Activated T-cell treated with anti-CD3 and anti-CD28 coated beads, Interleukin-2, amount 50 U/mL, for 4 hours (primary cell): Measurements from ENCODE around the gene ID3. TPM values are rescaled to one million over a fixed set of nuclear protein-coding genes. Genes with fewer than 3 reads are reported as not detected.

Experiments
- ATAC-seq, 2 donors: fragments of 200-7000 bp; cut with Tn5 transposase; one replicate each; pipeline ENCODE4 v1.10.0; 2021
- DNase-seq: peaks from one replicate; pipeline ENCODE4 v3.0.0-alpha.2; 2020
- H3K27me3 Mint-ChIP-seq: one replicate; pipeline ENCODE4 v1.8.0; 2021; ENCODE audit warnings: low read depth, mixed read lengths
- H3K36me3 Mint-ChIP-seq: one replicate; pipeline ENCODE4 v1.8.0; 2022; ENCODE audit warnings: mixed read lengths; ENCODE audit not compliant: insufficient read depth
- H3K4me1 Mint-ChIP-seq: one replicate; pipeline ENCODE4 v1.8.0; 2021; ENCODE audit warnings: low read depth, mixed read lengths
- H3K4me3 Mint-ChIP-seq: one replicate; pipeline ENCODE4 v1.8.0; 2021; ENCODE audit warnings: mild to moderate bottlenecking, moderate library complexity, mixed read lengths
- H3K9me3 Mint-ChIP-seq: one replicate; pipeline ENCODE4 v1.8.0; 2021; ENCODE audit warnings: mixed read lengths
- total RNA-seq, 3 donors: library from RNA; stranded (reverse); gene quantifications; one replicate each; pipeline ENCODE4 v1.2.1, GENCODE V29; 2021

The ID3 gene, protein sequence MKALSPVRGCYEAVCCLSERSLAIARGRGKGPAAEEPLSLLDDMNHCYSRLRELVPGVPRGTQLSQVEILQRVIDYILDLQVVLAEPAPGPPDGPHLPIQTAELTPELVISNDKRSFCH
- 10 to 100 TPM; 15.1 to 17.1 (median 15.1) TPM for total RNA-seq

DNA sequence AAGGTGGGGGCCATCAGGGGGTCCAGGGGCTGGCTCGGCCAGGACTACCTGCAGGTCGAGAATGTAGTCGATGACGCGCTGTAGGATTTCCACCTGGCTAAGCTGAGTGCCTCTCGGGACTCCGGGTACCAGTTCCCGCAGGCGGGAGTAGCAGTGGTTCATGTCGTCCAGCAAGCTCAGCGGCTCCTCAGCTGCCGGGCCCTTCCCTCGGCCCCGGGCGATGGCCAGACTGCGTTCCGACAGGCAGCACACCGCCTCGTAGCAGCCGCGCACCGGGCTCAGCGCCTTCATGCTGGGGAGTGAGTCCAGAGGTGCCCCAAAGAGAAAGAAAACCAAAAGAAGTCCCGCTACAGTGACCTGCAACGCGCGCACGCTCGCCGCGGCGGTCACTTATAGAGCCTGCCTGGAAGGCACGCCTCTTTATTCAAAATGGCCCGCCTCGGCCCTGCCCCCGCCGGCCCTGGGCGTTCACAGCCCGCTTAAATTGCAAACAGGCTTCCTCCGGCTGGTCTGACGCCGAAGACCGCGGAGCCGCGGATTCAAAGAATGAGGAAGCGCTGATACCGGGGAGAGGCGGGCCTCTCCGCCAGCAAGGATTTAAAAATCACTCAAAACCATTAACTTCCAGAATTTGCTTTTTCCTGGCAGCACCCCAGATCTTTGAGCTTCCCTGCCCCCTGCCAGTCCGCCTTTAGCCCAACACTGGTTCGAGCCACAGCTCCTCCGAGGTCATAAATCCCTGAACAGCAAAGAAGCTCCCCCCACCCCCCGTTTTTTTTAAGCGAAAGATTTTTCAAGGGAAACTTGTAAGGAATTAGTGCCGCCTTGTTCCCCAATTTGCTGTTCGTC is at the start of gene ID3:
Gene ID3 (minus strand): TSS at position 366 of the 849 bp plus-strand sequence. CDS start 75 bp downstream, at position 291.
- peaks cover 71% of the 10 kb centered on the region for H3K4me1 Mint-ChIP-seq

DNA sequence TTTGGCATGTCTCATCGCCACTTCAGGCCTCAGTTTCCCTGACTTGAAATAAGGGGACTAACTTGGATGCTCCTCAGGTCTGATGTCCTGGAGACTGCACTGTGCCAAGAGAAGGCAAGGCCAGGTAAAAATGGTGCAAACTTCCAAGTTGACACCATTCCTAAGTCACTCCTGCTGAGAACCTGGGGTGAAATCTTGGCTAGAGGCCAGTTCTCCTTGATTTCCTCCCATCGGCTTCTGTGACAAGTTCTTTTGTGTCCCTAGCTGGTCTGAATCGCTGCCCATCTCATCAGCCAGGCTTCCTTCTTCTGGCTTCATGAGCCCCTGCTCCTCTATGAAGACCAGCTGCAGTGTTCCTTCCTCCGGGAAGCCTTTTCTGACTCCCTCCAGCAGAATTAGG is 48.6 kb upstream of the ID3 start:
- ATAC-seq = no peak
- peaks cover 57% of the 10 kb centered on the region for H3K4me1 Mint-ChIP-seq
- no peaks in the 10 kb centered on the region for H3K27me3 Mint-ChIP-seq
- H3K36me3 Mint-ChIP-seq = no peaks in the 10 kb centered on the region
- no peak overlapping the region for H3K4me3 Mint-ChIP-seq
- DNase-seq = no peak
- no peaks in the 10 kb centered on the region for H3K9me3 Mint-ChIP-seq

More for the DNA sequence above, at the start of gene ID3:
- Mint-ChIP-seq H3K4me3 (peak within 1 kb of the TSS; percentile 89), H3K36me3 (no peaks in the 10 kb centered on the region), H3K9me3 (no peaks in the 10 kb centered on the region), H3K27me3 (peaks cover 4% of the 10 kb centered on the region)
- DNase-seq (peak; percentile 86), ATAC-seq (peak; percentile 61 to 67)

DNA sequence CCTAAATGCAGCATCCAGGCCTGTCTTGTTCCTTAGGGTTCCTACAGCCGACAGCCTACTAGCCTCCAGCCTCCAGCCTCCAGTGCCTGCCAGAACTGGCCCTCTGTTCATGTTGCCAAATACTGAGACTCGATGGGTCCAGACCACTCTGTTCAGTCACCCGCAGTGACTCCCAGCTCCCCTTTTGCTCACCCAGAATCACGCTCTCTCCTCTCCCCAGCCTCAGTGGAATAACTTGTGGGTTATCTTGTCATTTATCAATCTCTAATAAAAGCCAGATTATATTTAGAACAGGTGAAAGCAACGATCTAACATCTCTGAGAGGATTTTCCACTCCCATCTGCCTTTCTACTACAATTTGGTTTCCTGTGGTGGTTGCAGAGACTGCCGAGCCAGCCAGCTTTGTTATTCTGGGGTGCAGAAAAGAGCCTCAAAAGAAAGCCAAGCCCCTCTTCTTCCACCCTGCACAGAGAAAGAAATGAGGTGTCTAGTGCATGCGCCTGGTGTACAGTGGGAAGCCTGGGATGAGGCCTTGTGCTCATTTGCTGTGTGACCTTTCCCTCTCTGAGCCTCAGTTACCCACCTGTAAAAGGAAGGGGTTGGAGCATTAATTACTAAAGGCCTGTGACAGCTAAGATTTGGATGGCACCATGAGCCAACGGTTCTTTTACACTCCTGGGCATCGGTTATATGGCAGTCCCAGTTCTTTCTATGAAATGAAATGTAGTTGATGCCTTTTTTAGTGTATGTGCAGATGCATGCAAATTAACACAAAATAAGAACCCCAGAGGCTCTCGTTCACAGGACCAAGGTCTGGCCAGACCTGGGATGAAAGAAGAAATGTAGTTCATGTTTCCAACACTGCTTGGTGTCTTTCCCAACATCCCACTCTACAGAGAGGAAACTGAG is 42.9 kb upstream of the ID3 start:
- Mint-ChIP-seq H3K36me3 (no peaks in the 10 kb centered on the region), H3K27me3 (no peaks in the 10 kb centered on the region), H3K4me3 (peak overlapping the region; percentile 47), H3K9me3 (no peaks in the 10 kb centered on the region), H3K4me1 (peaks cover 74% of the 10 kb centered on the region)
- ATAC-seq (peak; percentile 11 to 42), DNase-seq (no peak)

GRCh38 chr1:23601135-23601967 is 42.0 kb upstream of the ID3 start:
- H3K4me3 Mint-ChIP-seq = peak overlapping the region; percentile 47
- H3K4me1 Mint-ChIP-seq = peaks cover 74% of the 10 kb centered on the region

DNA sequence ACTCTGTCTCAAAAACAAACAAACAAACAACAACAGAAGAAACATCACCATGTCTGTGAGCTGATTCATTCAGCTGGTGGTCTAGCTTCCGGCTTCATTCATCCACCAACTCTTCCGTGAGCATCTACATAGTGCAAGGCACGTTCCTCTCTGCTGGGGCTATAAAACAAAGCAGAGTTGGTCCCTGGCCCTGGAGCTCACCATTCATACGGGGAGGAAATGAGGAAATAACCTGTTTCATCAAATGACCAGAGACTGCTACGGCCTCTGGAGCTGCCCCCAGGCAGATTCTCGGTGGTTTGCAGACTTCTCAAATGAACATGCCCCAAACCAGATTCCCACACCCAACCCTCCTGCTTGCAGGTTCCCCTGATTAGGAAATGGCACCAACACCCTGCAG is 41.0 kb upstream of the ID3 start:
- ATAC-seq (peak in 1 of 2 donors; percentile 16), DNase-seq (no peak)
- H3K4me3 Mint-ChIP-seq = peak overlapping the region; percentile 47

More at GRCh38 chr1:23601135-23601967, 42.0 kb upstream of the ID3 start:
- Mint-ChIP-seq H3K27me3 (no peaks in the 10 kb centered on the region), H3K9me3 (no peaks in the 10 kb centered on the region), H3K36me3 (no peaks in the 10 kb centered on the region)
- DNase-seq (no peak), ATAC-seq (peak in 1 of 2 donors; percentile 20)

DNA sequence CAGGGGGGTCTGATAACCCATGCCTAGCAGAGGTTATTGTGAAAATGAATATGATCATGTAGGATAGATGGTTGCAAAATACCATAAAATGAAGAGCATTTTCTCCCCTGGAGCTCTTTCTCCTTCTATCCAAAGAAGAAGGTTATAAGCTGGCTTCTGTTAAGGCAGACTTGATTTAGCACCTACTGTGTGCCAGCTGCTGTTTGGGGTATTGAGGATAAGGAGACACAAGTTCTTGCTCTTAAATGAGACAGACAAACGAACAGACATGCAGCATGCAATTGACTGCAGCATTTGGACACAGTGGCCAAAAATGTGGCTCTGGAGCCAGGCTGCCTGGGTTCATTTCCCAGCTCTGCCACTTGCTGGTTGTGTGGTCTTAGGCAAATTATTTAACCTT is 39.8 kb upstream of the ID3 start:
- Mint-ChIP-seq H3K4me1 (peaks cover 86% of the 10 kb centered on the region), H3K27me3 (no peaks in the 10 kb centered on the region), H3K4me3 (no peak overlapping the region), H3K36me3 (no peaks in the 10 kb centered on the region), H3K9me3 (no peaks in the 10 kb centered on the region)
- no peak for DNase-seq
- ATAC-seq = no peak

More for the DNA sequence above, 41.0 kb upstream of the ID3 start:
- Mint-ChIP-seq H3K36me3 (no peaks in the 10 kb centered on the region), H3K9me3 (no peaks in the 10 kb centered on the region), H3K4me1 (peaks cover 77% of the 10 kb centered on the region), H3K27me3 (no peaks in the 10 kb centered on the region)

- no peak for ATAC-seq
- no peaks in the 10 kb centered on the region for H3K9me3 Mint-ChIP-seq
- DNase-seq = no peak
- H3K27me3 Mint-ChIP-seq = no peaks in the 10 kb centered on the region
- H3K4me3 Mint-ChIP-seq = no peak overlapping the region
- no peaks in the 10 kb centered on the region for H3K36me3 Mint-ChIP-seq
- H3K4me1 Mint-ChIP-seq = peaks cover 88% of the 10 kb centered on the region
These were observed 39.1 kb upstream of the ID3 start for GRCh38 chr1:23598424-23598823.

- Mint-ChIP-seq H3K36me3 (no peaks in the 10 kb centered on the region), H3K4me1 (peaks cover 90% of the 10 kb centered on the region), H3K27me3 (no peaks in the 10 kb centered on the region), H3K9me3 (no peaks in the 10 kb centered on the region), H3K4me3 (no peak overlapping the region)
- DNase-seq (no peak), ATAC-seq (no peak)
These were observed 38.5 kb upstream of the ID3 start for GRCh38 chr1:23597635-23598388.

- H3K4me1 Mint-ChIP-seq = peaks cover 89% of the 10 kb centered on the region
- no peaks in the 10 kb centered on the region for H3K36me3 Mint-ChIP-seq
- no peak for DNase-seq
- no peaks in the 10 kb centered on the region for H3K9me3 Mint-ChIP-seq
- H3K4me3 Mint-ChIP-seq = no peak overlapping the region
- H3K27me3 Mint-ChIP-seq = no peaks in the 10 kb centered on the region
- ATAC-seq = no peak
These were observed 37.4 kb upstream of the ID3 start for GRCh38 chr1:23596382-23597358.

- Mint-ChIP-seq H3K4me3 (no peak overlapping the region), H3K4me1 (peaks cover 90% of the 10 kb centered on the region), H3K9me3 (no peaks in the 10 kb centered on the region), H3K27me3 (no peaks in the 10 kb centered on the region), H3K36me3 (no peaks in the 10 kb centered on the region)
- no peak for DNase-seq
- peak in 1 of 2 donors; percentile 9 for ATAC-seq
These were observed 35.6 kb upstream of the ID3 start for GRCh38 chr1:23594927-23595353.

- Mint-ChIP-seq H3K9me3 (no peaks in the 10 kb centered on the region), H3K36me3 (no peaks in the 10 kb centered on the region), H3K4me3 (no peak overlapping the region), H3K4me1 (peaks cover 91% of the 10 kb centered on the region), H3K27me3 (no peaks in the 10 kb centered on the region)
- no peak for ATAC-seq
- no peak for DNase-seq
These were observed 35.0 kb upstream of the ID3 start for GRCh38 chr1:23594149-23594907.
